Endothelial cell of umbilical vein (primary cell): ENCODE measurements around the gene SH3D19. TPM values are rescaled to one million over a fixed set of nuclear protein-coding genes. Genes with fewer than 3 reads are reported as not detected.

Experiments
- BruUV-seq: library from RNA; stranded (reverse); fragments of 400-500 nt; replicated peaks from 2 replicates; lab custom pipeline; 2021; lab: Mats Ljungman, UMichigan
- CTCF ChIA-PET: fragments of 300-600, 350-600 bp; sonication (Branson Sonifier 250); formaldehyde crosslinking; loops from one replicate; lab custom pipeline; 2021; ENCODE audit warnings: antibody characterized with exemption, inconsistent platforms; lab: Charles Lee
- POLR2A ChIA-PET: fragments of 300-600, 350-600 bp; sonication (Branson Sonifier 250); formaldehyde crosslinking; loops from one replicate; lab custom pipeline; 2021; ENCODE audit warnings: antibody characterized with exemption, inconsistent platforms; lab: Charles Lee
- DNase-seq: peaks from one replicate; pipeline ENCODE4 v3.0.0-alpha.2; 2011; ENCODE audit warnings: low read depth, low spot score
- FAIRE-seq: peaks from 2 replicates; lab custom pipeline; 2011; peaks lifted over from hg19 to GRCh38; lab: Jason Lieb, UNC
- H2AFZ ChIP-seq: 2 replicates; pipeline ENCODE4 v1.6.0; 2012; ENCODE audit warnings: low read depth, low read length, control low read depth, inconsistent platforms
- H3K27ac ChIP-seq: 2 replicates; pipeline ENCODE4 v1.5.1; 2011; ENCODE audit warnings: low read depth, mild to moderate bottlenecking, control low read depth, low read length, moderate library complexity; ENCODE audit not compliant: insufficient read depth
- H3K27me3 ChIP-seq, 2 experiments: 2 replicates each; pipeline versions ENCODE4 v1.6.0 to v1.6.1; 2011; ENCODE audit warnings: low read length in 2 of 2, mixed read lengths in 1 of 2; ENCODE audit not compliant: control insufficient read depth in 2 of 2, insufficient read depth in 2 of 2
- H3K36me3 ChIP-seq, 2 experiments: 2 replicates in 1 of 2; 3 replicates in 1 of 2; pipeline ENCODE4 v1.5.1; 2011; ENCODE audit warnings: low read length in 2 of 2, mild to moderate bottlenecking in 1 of 2, moderate library complexity in 1 of 2; ENCODE audit not compliant: control insufficient read depth in 2 of 2, insufficient read depth in 2 of 2; ENCODE audit errors: extremely low read depth in 1 of 2
- H3K4me1 ChIP-seq: 3 replicates; pipeline ENCODE4 v1.5.1; 2011; ENCODE audit warnings: mild to moderate bottlenecking, low read length; ENCODE audit not compliant: control insufficient read depth, insufficient read depth; ENCODE audit errors: extremely low read depth
- H3K4me2 ChIP-seq: 2 replicates; pipeline ENCODE4 v1.6.1; 2011; ENCODE audit warnings: low read length, control low read depth, mixed read lengths; ENCODE audit not compliant: insufficient read depth
- H3K4me3 ChIP-seq, 3 experiments: fragments of 200-600 bp in 1 of 3; sonication (generic), shearing (Covaris generic) in 1 of 3; replicated peaks in 1 of 3; 2 replicates each; pipeline ENCODE4 v1.5.1; 2011 to 2016; ENCODE audit warnings: control low read depth in 3 of 3, low read length in 3 of 3, mild to moderate bottlenecking in 2 of 3, inconsistent platforms in 1 of 3, low read depth in 1 of 3, moderate library complexity in 1 of 3; ENCODE audit not compliant: insufficient read depth in 1 of 3
- H3K79me2 ChIP-seq: 2 replicates; pipeline ENCODE4 v1.6.0; 2012; ENCODE audit warnings: low read length, inconsistent platforms; ENCODE audit not compliant: control insufficient read depth, insufficient read depth
- H3K9ac ChIP-seq: replicated peaks from 2 replicates; pipeline ENCODE3; 2011; ENCODE audit warnings: low read length, control low read depth; ENCODE audit not compliant: insufficient read depth; ENCODE audit errors: extremely low read depth
- H3K9me1 ChIP-seq: replicated peaks from 3 replicates; pipeline ENCODE4 v1.6.0; 2011; ENCODE audit warnings: mild to moderate bottlenecking, low read length; ENCODE audit not compliant: control insufficient read depth, insufficient read depth; ENCODE audit errors: extremely low read depth
- H3K9me3 ChIP-seq: replicated peaks from 2 replicates; pipeline ENCODE4 v1.5.1; 2012; ENCODE audit warnings: low read length, inconsistent platforms; ENCODE audit not compliant: control insufficient read depth, insufficient read depth
- H4K20me1 ChIP-seq: replicated peaks from 2 replicates; pipeline ENCODE3; 2011; ENCODE audit warnings: mild to moderate bottlenecking, low read length; ENCODE audit not compliant: control insufficient read depth, insufficient read depth; ENCODE audit errors: extremely low read depth
- EZH2 ChIP-seq: IDR thresholded peaks from 2 replicates; pipeline ENCODE4 v1.6.1; 2012; ENCODE audit warnings: borderline replicate concordance, low read depth, mild to moderate bottlenecking, moderate library complexity, low read length, inconsistent platforms; ENCODE audit not compliant: severe bottlenecking
- FOS ChIP-seq: IDR thresholded peaks from 2 replicates; pipeline ENCODE4 v1.6.1; 2011; ENCODE audit warnings: mild to moderate bottlenecking, low read length, moderate library complexity, borderline replicate concordance; ENCODE audit not compliant: insufficient read depth
- GATA2 ChIP-seq: IDR thresholded peaks from 2 replicates; pipeline ENCODE4 v1.7.0; 2011; ENCODE audit warnings: low read depth, mild to moderate bottlenecking, moderate library complexity, mixed read lengths, low read length; ENCODE audit not compliant: insufficient read length, insufficient read depth
- JUN ChIP-seq: IDR thresholded peaks from 2 replicates; pipeline ENCODE4 v1.6.1; 2011; ENCODE audit warnings: borderline replicate concordance, low read depth; ENCODE audit not compliant: insufficient read length, insufficient read depth
- MYC ChIP-seq: IDR thresholded peaks from one replicate; pipeline ENCODE4 v1.6.1; 2011; ENCODE audit warnings: mild to moderate bottlenecking, low read depth, low read length
- POLR2A ChIP-seq: IDR thresholded peaks from 2 replicates; pipeline ENCODE4 v1.6.1; 2012; ENCODE audit warnings: low read depth, mild to moderate bottlenecking, control low read depth, low read length
- POLR2AphosphoS5 ChIP-seq: IDR thresholded peaks from 2 replicates; pipeline ENCODE4 v1.6.1; 2012; ENCODE audit warnings: low read depth, mild to moderate bottlenecking, control low read depth, low read length, moderate library complexity; ENCODE audit not compliant: insufficient read depth
- dilution Hi-C: fragments of 300-500 bp; cut with MboI; formaldehyde crosslinking; loops from one replicate; pipeline ENCODE4 v1.15.0; 2019; ENCODE audit warnings: low sequenced_read_pairs; ENCODE audit not compliant: extremely low pct_ligation_motif_present
- intact Hi-C: fragments of 100-400 bp; cut with micrococcal nuclease; formaldehyde crosslinking; loops from one replicate; pipeline ENCODE4 v1.10.0; 2022
- polyA plus RNA-seq, 4 experiments: library from polyadenylated mRNA; depleted of rRNA in 3 of 4; stranded (reverse) in 3 of 4; unstranded in 1 of 4; fragments of >200 nt; gene quantifications; 2 replicates each; pipeline versions ENCODE4 v1.2.1 to v1.2.3, GENCODE V29; 2011 to 2012; ENCODE audit warnings: missing spikeins in 1 of 4
- total RNA-seq: library from RNA; stranded (reverse); gene quantifications from 2 replicates; pipeline ENCODE4 v1.2.3, GENCODE V29; 2021
- TF ChIP-seq, protein P1 (sequence below), 2 donors: IDR thresholded peaks; 1 replicate in 1 of 2; 2 replicates in 1 of 2; pipeline ENCODE4 v1.5.1; 2011; ENCODE audit warnings: low read length in 2 of 2, mild to moderate bottlenecking in 2 of 2, moderate library complexity in 2 of 2, control low read depth in 1 of 2, inconsistent platforms in 1 of 2, low read depth in 1 of 2; ENCODE audit not compliant: insufficient read depth in 1 of 2; ENCODE audit errors: extremely low read depth in 1 of 2
- TF ChIP-seq, protein P2 (sequence below): IDR thresholded peaks from 2 replicates; pipeline ENCODE4 v1.6.1; 2011; ENCODE audit not compliant: insufficient read depth, insufficient read length

Gene SH3D19
- total and polyA plus RNA-seq, 2 donors (not counting 3 experiments of a cell fraction or from before 2014, with no cell fraction given), result 37.5 to 92.8 TPM

DNA sequence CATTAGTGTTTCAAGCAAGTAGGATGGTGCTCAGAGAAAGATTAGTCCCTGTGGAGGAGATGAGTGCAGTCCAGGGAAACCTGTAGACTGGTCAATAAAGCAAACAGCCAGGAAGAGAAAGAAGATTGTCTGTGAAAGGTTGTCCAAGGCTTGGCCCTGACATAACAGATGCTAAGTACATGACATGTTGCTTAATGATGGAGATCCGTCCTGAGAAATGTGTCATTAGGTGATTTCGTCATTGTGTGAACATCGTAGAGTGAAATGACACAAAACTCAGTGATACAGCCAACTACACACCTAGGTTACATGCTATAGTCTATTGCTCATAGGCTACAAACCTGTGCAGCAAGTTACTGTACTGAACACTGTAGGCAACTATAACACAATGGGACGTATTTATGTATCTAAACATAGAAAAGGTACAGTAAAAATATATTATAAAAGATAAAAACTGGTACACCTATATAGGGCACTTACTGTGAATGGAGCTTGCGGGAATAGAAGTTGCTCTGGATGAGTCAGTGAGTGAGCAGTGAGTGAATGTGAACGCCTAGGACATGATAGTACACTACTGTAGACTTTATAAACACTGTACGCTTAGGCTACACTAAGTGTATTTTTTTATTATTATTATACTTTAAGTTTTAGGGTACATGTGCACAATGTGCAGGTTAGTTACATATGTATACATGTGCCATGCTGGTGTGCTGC is 57.4 kb downstream of the SH3D19 start:
- no peak overlapping the region for H2AFZ ChIP-seq
- FAIRE-seq (no peak), DNase-seq (no peak)
- H3K9me1 ChIP-seq, result no peaks in the 10 kb centered on the region
- dilution Hi-C loops (no loop called here), intact Hi-C loops (no loop called here)
- no peaks in the 10 kb centered on the region for H3K36me3 ChIP-seq
- ChIA-PET CTCF (no interaction called here), POLR2A (no interaction called here)
- no TSS peak for BruUV-seq
- H3K9ac ChIP-seq, result no peak overlapping the region
- H3K4me2 ChIP-seq, result no peak overlapping the region
- peaks cover 18% of the 10 kb centered on the region for H3K79me2 ChIP-seq
- no peaks in the 10 kb centered on the region for H4K20me1 ChIP-seq
- no peak overlapping the region for H3K27ac ChIP-seq
- no peaks in the 10 kb centered on the region for H3K9me3 ChIP-seq
- TF ChIP-seq, protein P1, sequence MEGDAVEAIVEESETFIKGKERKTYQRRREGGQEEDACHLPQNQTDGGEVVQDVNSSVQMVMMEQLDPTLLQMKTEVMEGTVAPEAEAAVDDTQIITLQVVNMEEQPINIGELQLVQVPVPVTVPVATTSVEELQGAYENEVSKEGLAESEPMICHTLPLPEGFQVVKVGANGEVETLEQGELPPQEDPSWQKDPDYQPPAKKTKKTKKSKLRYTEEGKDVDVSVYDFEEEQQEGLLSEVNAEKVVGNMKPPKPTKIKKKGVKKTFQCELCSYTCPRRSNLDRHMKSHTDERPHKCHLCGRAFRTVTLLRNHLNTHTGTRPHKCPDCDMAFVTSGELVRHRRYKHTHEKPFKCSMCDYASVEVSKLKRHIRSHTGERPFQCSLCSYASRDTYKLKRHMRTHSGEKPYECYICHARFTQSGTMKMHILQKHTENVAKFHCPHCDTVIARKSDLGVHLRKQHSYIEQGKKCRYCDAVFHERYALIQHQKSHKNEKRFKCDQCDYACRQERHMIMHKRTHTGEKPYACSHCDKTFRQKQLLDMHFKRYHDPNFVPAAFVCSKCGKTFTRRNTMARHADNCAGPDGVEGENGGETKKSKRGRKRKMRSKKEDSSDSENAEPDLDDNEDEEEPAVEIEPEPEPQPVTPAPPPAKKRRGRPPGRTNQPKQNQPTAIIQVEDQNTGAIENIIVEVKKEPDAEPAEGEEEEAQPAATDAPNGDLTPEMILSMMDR (IDR thresholded peaks at IDR 0.05; ENCODE audit: extremely low read depth in 1 of 2, insufficient read depth in 1 of 2, low read depth in 1 of 2, low read length in 2 of 2), result no peak
- no peak for TF ChIP-seq POLR2A
- TF ChIP-seq MYC, result no peak
- no peak for TF ChIP-seq GATA2
- TF ChIP-seq, protein P2, sequence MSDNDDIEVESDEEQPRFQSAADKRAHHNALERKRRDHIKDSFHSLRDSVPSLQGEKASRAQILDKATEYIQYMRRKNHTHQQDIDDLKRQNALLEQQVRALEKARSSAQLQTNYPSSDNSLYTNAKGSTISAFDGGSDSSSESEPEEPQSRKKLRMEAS, result no peak
- no peak for TF ChIP-seq JUN
- no peak for TF ChIP-seq EZH2
- TF ChIP-seq POLR2AphosphoS5, result no peak
- no peak for TF ChIP-seq FOS
- no peak overlapping the region for H3K4me3 ChIP-seq
- H3K4me1 ChIP-seq, result peaks cover 13% of the 10 kb centered on the region
- H3K27me3 ChIP-seq, result no peaks in the 10 kb centered on the region
